SH-SY5Y (cell line): ENCODE results near the gene SIGLEC10.

Experiments
- GATA2 ChIP-seq: IDR thresholded peaks from 2 replicates; pipeline ENCODE4 v1.6.1; 2011; ENCODE audit warnings: mild to moderate bottlenecking, low read depth, low read length
- GATA3 ChIP-seq: IDR thresholded peaks from 2 replicates; pipeline ENCODE4 v1.6.1; 2011; ENCODE audit warnings: low read depth, mild to moderate bottlenecking, low read length, moderate library complexity

The SIGLEC10 gene

DNA sequence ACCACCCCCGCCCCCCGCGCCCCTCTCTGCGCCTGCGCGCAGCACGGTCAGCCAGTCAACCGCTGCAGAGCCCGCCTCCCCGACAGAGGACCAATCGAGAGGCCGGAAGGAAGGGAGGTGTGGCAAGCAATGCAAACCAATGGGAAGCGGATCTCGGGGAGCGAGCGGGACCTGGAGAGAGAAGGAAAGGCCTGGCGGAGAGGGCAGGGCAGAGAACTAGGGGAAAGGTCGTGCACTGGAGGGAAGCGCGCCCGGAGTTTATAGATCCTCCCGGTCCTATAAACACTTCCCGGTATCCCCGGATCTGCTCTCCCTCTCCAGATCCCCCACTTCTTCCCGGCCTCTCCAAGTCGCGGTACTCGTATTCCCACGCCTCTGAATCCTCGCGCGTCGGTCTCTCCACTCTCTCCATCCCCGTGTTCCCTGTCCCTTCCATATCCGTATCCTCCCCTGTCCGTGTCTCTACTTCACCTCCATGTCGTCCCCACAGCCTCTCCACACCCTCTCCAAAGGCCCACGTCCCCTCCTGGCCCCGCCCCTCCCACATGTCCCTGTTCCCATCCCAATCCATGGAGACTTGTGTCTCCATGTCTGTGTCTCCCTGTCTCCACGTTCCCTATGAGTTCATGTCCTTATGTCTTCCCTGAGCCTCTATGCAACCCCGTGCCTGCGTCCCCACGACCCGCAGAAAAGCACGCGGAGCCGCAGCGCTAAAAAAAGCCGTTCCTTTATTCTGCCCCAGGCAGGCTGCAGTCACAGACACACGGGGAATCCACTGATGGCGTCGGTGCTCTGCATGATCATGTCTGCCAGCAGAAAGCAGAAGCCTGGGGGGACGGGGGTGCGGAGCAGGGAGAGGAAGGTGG, 50.8 kb downstream of the SIGLEC10 start:
- no peak for TF ChIP-seq GATA3
- TF ChIP-seq GATA2, result no peak

DNA sequence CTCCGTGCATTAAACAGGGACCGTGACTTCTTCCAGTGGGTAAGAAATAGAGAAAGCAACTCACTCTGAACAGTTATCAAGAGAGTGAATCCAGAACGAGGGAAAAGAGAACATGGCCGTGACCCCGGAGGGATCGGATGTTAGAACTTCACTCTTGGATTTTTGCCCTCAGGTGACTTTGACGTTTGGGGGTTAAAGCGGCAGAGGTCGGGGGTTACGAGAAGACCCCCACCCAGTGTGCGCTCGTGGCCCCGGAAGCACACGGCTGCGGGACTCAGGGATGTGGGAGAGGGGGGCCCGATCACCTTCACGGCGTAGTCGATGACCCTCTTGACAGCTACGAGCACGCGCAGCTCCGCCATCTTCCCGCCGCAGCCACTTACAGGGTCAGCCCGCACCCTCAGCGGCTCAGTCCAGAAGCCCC, 51.5 kb downstream of the SIGLEC10 start, which contains the start of gene ETFB:
Gene ETFB, minus strand, starts transcription at position 424 of the 424 bp plus-strand sequence. Its CDS starts 62 bp downstream, at position 362.
- no peak for TF ChIP-seq GATA2
- no peak for TF ChIP-seq GATA3

DNA sequence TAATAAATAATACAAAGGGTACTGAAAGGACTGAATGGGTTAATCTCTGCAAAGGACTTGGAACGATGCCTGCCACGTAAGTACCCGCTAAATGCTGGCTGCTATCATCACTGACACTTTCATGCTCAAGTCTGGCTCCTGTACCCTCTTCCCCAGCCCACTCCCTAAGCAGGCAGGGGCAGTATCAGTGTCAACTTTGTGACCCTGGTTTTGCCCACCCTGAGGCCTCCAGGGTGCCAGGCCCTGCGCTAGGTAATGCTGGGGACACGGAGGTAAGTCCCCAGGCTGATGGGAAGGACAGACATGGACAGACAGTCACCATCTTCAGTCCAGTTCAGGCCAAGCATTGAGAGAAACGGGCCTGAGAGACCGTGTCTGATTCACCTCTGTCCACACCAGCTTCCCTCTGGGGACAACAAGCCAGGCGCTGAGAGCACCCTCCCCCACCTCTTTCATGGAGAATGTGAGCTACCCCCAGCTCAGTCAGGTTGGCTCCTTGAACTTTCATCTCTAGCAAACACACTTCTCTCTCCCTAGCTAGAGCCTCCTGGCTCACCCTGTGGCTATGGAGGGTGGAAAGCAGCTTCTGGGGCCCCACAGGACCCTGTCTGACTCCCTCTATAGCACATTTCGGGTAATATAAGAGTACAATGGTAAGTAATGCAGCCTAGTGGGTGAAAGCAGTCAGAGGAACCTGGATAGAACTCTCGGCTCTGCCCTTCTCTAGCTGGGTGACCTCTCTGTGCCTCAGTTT, 52.1 kb downstream of the SIGLEC10 start:
- TF ChIP-seq GATA2 (no peak), GATA3 (no peak)

DNA sequence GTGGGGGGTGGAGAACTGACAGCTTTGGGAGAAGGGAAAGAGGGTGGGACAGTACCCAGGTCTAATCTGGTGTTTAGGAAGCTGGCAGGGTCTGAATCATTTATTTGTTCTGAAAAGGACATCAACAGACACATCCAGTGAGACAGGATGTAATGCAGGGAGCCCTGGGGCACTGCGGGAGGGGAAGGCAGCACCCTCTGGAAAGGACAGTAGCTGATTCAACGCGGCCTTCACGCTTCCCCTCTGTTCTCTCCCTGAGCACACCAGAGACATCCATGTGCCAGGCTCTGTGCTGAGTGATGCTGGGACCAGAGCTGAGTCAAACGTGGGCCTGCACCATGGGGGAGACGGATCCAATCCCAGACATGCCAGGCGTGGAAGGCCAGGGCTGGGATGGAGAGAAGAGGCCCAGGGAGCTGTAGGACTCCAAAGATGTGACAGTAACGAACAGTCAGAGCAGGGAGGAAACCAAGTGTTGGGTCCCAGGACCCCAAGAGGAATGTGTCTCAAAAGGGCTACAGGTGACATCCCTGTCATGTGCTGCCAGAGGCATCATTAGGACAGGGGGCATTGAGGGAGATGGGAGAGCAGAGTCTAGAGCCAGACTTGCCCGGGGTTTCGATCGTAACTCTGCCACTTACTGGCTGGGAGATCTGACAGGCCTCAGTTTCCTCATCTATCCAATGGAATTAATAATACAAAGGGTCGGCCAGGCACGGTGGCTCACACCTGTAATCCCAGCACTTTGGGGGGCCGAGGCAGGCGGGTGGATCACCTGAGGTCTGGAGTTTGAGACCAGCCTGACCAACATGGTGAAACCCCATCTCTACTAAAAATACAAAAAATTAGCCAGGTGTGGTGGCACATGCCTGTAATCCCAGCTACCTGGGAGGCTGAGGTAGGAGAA, 53.0 kb downstream of the SIGLEC10 start:
- TF ChIP-seq GATA3 (no peak), GATA2 (no peak)

DNA sequence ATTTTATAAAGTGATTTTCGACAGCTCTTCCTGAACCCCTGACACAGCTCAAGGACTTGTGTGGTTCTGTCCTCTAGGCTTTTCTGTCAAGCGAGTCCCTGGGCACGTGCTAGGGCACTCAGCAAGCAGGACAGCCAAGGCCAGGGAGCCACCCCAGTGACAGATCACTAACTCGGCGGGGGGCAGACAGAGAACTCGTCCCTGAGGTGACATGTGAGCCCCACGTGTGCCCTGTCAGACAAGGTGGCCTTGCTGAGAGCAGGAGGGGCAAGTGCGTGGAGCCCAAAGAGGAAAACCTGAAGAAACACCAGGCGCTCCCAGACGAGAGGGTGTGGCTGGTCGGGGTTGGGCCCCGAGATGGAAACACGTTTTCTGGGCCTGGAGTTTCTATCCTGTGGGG, 56.2 kb downstream of the SIGLEC10 start:
- TF ChIP-seq GATA2, result no peak
- TF ChIP-seq GATA3, result no peak
